Measurements from ENCODE around the gene USP47. TPM values are rescaled to one million over a fixed set of nuclear protein-coding genes. Genes with fewer than 3 reads are reported as not detected.

The USP47 gene
- total RNA-seq, 1 donor from 2014 or later: 54.6 TPM

- DNase-seq (ENCODE audit: extremely low read depth, low read depth, low spot score): no peak
Measured at GRCh38 chr11:11965656-11966353, 124.0 kb downstream of the USP47 start.

DNA sequence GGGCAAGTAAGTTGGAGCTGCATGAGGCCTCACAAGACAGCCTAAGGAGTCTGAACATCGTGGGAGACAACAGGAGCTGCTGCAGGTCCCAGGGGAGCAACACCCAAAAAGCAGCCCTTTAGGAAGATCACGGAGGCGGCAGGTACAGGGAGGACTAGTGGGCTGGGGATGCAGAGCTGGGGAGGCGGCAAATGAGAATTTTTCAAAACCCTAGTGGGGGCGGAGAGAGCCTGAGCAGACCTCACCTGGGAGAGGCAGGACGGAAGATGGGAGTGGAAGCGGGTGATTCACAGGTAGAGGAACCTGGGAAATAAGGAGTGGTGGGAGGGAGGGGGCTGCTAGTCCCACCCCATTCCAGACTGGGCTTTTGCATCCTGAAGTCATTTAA lies 124.6 kb downstream of the USP47 start:
- no peak for DNase-seq (ENCODE audit: extremely low read depth, low read depth, low spot score)

- no peak for DNase-seq (ENCODE audit: extremely low read depth, low read depth, low spot score)
Measured at GRCh38 chr11:11966826-11967668, 125.3 kb downstream of the USP47 start.

DNA sequence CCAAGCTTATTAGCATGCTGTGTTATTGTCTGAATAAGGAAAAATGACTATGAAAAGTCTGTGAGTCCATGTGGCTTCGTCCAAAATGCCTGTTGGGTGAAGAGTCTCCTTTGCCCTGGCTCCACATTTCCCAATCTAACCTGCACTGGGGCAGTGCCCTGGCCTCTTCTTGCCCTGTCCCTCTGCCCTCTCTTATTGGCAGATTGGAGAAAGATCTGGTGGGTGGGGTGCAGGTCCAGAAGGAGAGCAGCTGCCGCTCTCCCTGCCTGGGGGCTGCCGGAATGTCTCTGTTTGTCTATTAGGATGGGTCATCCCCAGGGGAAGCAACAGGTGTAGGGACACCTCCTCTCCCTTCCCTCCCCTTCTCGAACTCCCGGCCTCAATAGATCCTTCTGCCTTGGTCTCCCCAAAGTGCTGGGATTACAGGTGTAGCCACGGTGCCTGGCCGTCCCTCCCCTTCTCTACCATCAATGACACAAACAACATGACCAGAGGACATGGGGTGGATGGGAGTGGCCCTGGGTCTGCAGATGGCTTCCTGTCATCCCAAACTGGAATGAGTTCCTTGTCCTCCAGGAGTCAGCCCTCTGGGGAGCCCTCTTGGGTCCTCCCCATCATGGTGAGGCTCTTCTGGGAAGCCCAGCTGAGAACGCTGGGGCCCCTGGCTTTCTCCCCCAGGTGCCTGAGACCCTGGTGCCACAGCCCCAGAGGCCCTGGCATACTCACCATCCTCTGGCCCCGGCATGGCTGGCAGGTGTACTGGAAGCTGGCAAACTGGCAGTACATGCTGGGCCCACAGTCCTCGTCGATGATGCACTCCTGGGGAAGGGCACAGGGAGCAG lies 126.1 kb downstream of the USP47 start:
- no peak for DNase-seq (ENCODE audit: extremely low read depth, low read depth, low spot score)

DNA sequence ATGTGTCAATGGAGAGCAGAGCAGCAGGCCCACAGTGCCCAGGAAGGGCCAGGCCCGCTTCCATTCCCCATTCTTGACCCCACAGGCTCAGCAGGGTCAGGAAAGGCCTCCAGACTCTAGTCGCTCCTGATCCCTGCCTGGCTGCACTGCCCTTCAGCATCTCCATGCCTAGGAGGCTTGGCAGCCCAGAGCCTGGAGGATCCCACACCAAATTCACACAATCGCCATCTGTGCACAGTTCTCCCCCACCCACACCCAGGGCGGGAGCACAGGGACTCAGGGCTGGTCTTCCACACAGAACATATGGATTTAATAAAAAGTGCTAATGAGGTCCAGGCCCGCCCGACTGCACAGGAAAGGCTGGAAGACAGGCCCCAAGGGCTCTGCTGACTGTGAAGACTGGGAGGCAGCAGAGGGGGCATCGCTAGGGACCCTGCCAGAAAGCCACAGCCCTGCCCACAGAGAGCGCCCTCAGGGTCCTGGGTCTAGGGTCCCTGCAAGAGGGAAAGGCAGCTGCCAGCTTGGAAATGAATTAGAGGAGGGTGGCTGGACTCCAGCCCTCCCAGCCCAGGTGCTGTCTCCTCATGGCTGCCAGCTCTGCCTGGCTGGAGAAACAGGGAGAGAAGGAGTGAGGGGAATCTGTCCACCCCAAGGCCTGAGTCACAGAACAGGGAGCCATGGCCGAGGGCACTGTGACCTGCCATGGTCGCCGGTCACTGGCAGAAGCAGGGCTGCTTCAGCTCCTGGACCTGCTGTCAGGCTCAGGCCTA lies 126.9 kb downstream of the USP47 start:
- DNase-seq (ENCODE audit: extremely low read depth, low read depth, low spot score): no peak

DNA sequence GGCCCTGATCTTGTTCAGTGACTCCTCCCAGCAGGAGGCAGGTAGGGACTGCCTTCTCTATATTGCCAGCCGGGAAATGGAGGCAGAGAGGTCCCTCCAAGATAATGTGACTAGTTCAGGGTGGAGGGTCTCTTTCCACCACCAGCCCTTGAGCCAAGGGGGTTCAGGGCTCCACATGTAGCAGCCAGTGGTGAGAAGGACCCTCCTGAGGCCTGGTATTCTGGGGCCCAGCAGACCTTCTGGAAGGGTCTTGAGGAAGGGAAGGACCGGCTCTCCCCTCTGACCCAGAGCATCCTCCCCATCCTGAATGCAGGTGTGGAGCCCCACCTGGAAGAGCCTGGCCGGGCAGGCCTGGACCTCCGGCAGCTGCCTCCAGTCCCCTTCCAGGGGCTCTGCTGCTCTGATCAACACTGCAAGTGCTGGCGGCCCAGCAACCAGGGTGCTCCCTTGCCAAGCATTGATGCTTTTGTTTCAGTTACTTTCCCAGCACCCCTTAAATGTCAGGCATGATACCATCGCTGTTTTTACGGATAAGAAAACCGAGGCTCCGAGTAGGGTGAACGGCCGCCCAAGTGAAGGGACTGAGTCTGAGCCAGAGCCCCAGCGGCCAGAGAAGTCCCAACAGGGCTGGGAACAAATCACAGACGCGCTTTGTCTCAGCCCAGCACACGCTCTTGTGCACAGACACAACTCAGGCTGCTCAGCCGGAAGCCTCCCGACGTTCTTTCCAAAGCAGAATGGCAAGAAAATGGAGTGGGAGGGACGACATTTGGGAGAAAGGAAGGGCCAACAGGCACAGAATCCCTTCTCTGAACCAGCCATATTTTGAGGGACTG lies 127.8 kb downstream of the USP47 start:
- DNase-seq (ENCODE audit: extremely low read depth, low read depth, low spot score): no peak

DNA sequence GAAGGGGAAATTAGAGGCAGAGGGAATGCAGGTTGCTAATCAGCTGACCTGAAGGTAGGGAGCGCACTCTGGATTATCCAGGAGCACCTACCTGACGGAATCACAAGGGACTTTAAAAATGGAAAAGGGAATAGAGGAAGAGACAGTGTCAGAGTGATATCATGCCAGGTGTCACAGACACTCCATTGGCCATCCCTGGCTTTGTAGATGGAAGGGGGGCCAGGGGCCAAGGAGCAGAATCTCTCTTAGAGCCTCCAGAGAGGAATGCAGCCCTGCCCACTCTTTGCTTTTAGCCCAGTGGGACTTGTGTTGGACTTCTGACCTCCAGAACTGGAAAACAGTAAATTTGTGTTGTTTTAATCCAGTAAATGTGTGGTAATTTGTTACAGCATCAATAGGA lies 128.8 kb downstream of the USP47 start:
- no peak for DNase-seq (ENCODE audit: extremely low read depth, low read depth, low spot score)

GRCh38 chr11:11971906-11972547 lies 130.3 kb downstream of the USP47 start:
- no peak for DNase-seq (ENCODE audit: extremely low read depth, low read depth, low spot score)

GRCh38 chr11:11972730-11973341 lies 131.1 kb downstream of the USP47 start:
- no peak for DNase-seq (ENCODE audit: extremely low read depth, low read depth, low spot score)

GRCh38 chr11:11973361-11973800 lies 131.6 kb downstream of the USP47 start:
- no peak for DNase-seq (ENCODE audit: extremely low read depth, low read depth, low spot score)

GRCh38 chr11:11973866-11974265 lies 132.1 kb downstream of the USP47 start:
- DNase-seq (ENCODE audit: extremely low read depth, low read depth, low spot score): no peak

DNA sequence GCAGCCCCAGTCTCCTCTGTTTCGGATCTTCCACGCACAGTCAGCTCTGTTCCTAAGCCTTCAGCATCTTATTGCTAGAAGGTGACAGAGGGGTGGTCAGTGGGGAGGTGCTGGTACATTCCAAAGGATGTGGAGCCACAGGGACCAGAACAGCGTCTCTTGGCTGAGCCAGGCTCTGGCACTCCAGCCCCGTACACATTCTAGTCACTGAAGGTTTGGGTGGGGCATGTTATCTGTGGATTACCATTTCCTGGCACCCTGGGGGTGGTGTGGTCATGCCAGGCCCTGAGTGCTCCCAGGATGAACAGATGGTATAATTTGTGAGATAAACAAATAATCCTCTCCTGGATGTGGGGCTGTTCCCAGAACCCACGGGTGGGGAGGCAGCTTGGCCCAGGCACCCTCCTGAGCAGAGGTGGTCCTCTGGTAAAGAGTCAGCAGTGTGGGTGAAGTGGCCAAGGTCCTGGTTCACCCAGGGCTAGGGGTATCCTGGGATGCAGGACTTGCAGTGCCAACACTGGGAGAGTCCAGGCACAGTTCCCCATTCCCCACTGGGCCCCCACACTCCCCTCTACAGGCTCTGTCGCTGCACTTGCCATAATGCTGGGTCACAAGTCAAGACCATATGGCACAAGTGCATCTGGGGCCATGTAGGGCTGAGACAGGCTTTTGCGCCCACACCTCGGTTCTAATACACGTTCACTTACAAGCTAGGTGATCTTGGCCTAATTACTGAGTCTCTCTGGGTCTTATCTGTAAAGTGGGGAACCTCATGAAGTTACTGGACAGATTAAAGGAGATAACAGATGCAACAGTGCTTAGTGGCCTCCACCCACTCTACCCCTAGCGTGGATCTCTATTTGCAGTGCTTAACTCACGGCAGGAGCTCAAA lies 133.7 kb downstream of the USP47 start:
- DNase-seq (ENCODE audit: extremely low read depth, low read depth, low spot score): no peak

- DNase-seq (ENCODE audit: extremely low read depth, low read depth, low spot score): no peak
Measured at GRCh38 chr11:11976481-11977127, 134.8 kb downstream of the USP47 start.

DNA sequence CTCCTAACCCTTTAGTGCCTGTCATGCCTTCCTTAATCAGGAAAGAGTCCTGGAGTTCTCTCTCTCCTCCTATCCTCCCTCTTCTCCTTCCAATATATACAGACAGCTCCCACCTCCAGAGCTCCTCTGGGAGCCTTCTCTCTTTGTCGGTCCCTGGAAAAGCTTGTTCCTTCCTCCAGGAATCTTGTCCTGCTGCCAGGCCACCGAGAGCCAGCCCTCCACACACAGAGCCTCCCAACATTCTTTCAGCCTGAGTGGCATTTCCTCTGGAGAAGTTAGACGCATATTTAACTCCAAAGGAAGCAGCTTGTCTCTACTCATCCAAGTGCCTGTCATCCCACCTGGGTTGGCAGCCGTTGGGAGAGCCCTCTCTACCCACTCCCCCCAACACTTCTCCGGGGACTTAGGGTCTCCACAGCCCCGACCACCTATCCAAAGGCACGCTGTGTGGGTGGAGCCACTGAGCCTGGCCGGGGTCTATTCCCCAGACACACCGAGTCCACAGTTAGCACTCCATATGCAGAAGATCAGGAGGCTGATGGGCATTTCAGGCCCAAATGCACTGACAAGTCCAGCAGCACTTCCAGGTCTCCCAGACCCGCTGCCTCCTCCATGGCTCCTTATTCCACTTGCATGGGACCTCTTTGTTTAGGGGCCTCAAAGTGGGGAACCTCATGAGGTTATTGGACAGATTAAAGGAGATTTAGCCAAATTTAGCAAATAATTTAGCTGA lies 135.6 kb downstream of the USP47 start:
- no peak for DNase-seq (ENCODE audit: extremely low read depth, low read depth, low spot score)

GRCh38 chr11:11978098-11978637 lies 136.4 kb downstream of the USP47 start:
- DNase-seq (ENCODE audit: extremely low read depth, low read depth, low spot score): no peak

GRCh38 chr11:11978792-11979487 lies 137.2 kb downstream of the USP47 start:
- DNase-seq (ENCODE audit: extremely low read depth, low read depth, low spot score): peak; percentile 80

All from glomerular endothelial cell (primary cell).